Caco-2 (cell line): Measurements from ENCODE around the gene CFAP77. TPM values are rescaled to one million over a fixed set of nuclear protein-coding genes. Genes with fewer than 3 reads are reported as not detected.
A peak's percentile ranks its signal among the peaks of the same experiment; 100 is the strongest.

ENCODE experiments used
- BruUV-seq: library from RNA; stranded (reverse); fragments of 400-500 nt; replicated peaks from 2 replicates; lab custom pipeline; 2021; lab: Mats Ljungman, UMichigan
- CTCF ChIA-PET: fragments of 300-600 bp; sonication (Branson Sonifier 250); formaldehyde crosslinking; loops from one replicate; lab custom pipeline; 2022; ENCODE audit warnings: antibody characterized with exemption; lab: Charles Lee
- POLR2A ChIA-PET: fragments of 300-600 bp; sonication (Branson Sonifier 250); formaldehyde crosslinking; loops from one replicate; lab custom pipeline; 2022; ENCODE audit warnings: antibody characterized with exemption; lab: Charles Lee
- DNase-seq, 2 experiments: peaks; one replicate each; pipeline versions ENCODE4 v3.0.0 to v3.0.0-alpha.2; 2020 to 2022
- H3K27me3 ChIP-seq: replicated peaks from 2 replicates; pipeline ENCODE4 v1.6.0; 2011; ENCODE audit warnings: low read length; ENCODE audit not compliant: control insufficient read depth, insufficient read depth
- H3K36me3 ChIP-seq: 2 replicates; pipeline ENCODE4 v1.5.1; 2011; ENCODE audit warnings: low read length; ENCODE audit not compliant: control insufficient read depth, insufficient read depth
- H3K4me1 ChIP-seq: fragments of 250-450 bp; sonication (Bioruptor Pico); 2 replicates; pipeline ENCODE4 v1.5.1; 2020; ENCODE audit warnings: mild to moderate bottlenecking
- H3K4me3 ChIP-seq: 2 replicates; pipeline ENCODE4 v1.5.1; 2011; ENCODE audit warnings: low read depth, mild to moderate bottlenecking, control low read depth, low read length
- H3K9me3 ChIP-seq: fragments of 250-450 bp; sonication (Bioruptor Pico); 2 replicates; pipeline ENCODE4 v1.5.1; 2020; ENCODE audit warnings: mild to moderate bottlenecking, moderate library complexity
- H3K27ac Mint-ChIP-seq: one replicate; pipeline ENCODE4 v1.8.0; 2022; ENCODE audit warnings: mixed read lengths; ENCODE audit not compliant: unreplicated experiment
- H3K27me3 Mint-ChIP-seq: one replicate; pipeline ENCODE4 v1.8.0; 2022; ENCODE audit warnings: mixed read lengths; ENCODE audit not compliant: insufficient read depth, unreplicated experiment
- H3K36me3 Mint-ChIP-seq: one replicate; pipeline ENCODE4 v1.8.0; 2022; ENCODE audit warnings: mild to moderate bottlenecking, mixed read lengths; ENCODE audit not compliant: insufficient read depth, unreplicated experiment
- H3K4me1 Mint-ChIP-seq: one replicate; pipeline ENCODE4 v1.8.0; 2022; ENCODE audit warnings: low read depth, mixed read lengths; ENCODE audit not compliant: unreplicated experiment
- H3K4me3 Mint-ChIP-seq: one replicate; pipeline ENCODE4 v1.8.0; 2022; ENCODE audit warnings: mild to moderate bottlenecking, moderate library complexity, mixed read lengths; ENCODE audit not compliant: unreplicated experiment
- H3K9me3 Mint-ChIP-seq: one replicate; pipeline ENCODE4 v1.8.0; 2022; ENCODE audit warnings: mixed read lengths; ENCODE audit not compliant: unreplicated experiment
- intact Hi-C: fragments of 100-400 bp; cut with micrococcal nuclease; formaldehyde crosslinking; loops from one replicate; pipeline ENCODE4 v1.10.0; 2022; ENCODE audit not compliant: unreplicated experiment
- total RNA-seq: library from RNA; stranded (reverse); gene quantifications from 2 replicates; pipeline ENCODE4 v1.2.3, GENCODE V29; 2022
- TF ChIP-seq, protein P1 (sequence below), 2 experiments: fragments of 200-600 bp in 1 of 2; IDR thresholded peaks; 1 replicate in 1 of 2; 2 replicates in 1 of 2; pipeline versions ENCODE4 v1.5.1 to v1.8.0; 2011 to 2022; ENCODE audit warnings: antibody characterized with exemption in 1 of 2, control low read depth in 1 of 2, inconsistent platforms in 1 of 2, low read depth in 1 of 2, low read length in 1 of 2, mild to moderate bottlenecking in 1 of 2, moderate library complexity in 1 of 2; ENCODE audit not compliant: insufficient read depth in 1 of 2, severe bottlenecking in 1 of 2, unreplicated experiment in 1 of 2

CFAP77 gene
- total RNA-seq, 1 experiment from 2014 or later: not detected

DNA sequence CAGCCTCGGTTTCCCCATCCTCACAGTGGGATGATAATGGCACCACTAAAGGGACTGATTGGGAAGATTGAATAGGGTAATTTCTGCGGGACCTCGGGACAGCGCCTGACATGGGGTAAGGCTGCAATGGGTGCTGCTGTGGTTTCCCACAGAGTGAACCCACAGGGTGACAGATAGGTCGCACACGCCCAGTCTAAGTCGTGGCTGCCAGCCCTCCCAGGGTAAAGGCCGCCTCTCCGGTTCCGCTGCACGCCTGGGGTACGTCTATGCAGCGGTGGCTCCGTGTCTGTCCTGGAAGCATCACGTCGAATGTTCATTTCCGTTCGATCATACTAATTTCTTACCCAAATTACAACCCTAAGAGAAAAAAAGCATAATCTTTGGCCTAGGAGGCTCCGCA lies 631 bp downstream of the CFAP77 start:
- H3K27me3 Mint-ChIP-seq: peaks cover 21% of the 10 kb centered on the region
- CTCF ChIA-PET: interaction anchor here (0.6 to 0.7 kb wide), 6 partner anchors 12 to 162 kb away, joined by 3 to 4 read pairs (median 3); no protein-coding TSS in a partner anchor
- H3K4me3 ChIP-seq: peak overlapping the region; percentile 39
- POLR2A ChIA-PET: no interaction called here
- no peaks in the 10 kb centered on the region for H3K9me3 Mint-ChIP-seq
- H3K27me3 ChIP-seq: peaks cover 2% of the 10 kb centered on the region; the same call in 1 of the 2 replicates
- H3K9me3 ChIP-seq: no peaks in the 10 kb centered on the region
- H3K36me3 ChIP-seq: no peaks in the 10 kb centered on the region
- no peak for DNase-seq
- H3K4me1 Mint-ChIP-seq: peaks cover 11% of the 10 kb centered on the region
- peaks cover 13% of the 10 kb centered on the region for H3K4me1 ChIP-seq
- H3K27ac Mint-ChIP-seq: no peak overlapping the region
- no TSS peak for BruUV-seq
- H3K36me3 Mint-ChIP-seq: peaks cover 8% of the 10 kb centered on the region
- intact Hi-C loops: loop anchor here (1.0 to 2.0 kb wide), 4 partner anchors 48 to 240 kb away; no protein-coding TSS in a partner anchor
- TF ChIP-seq, protein P1, sequence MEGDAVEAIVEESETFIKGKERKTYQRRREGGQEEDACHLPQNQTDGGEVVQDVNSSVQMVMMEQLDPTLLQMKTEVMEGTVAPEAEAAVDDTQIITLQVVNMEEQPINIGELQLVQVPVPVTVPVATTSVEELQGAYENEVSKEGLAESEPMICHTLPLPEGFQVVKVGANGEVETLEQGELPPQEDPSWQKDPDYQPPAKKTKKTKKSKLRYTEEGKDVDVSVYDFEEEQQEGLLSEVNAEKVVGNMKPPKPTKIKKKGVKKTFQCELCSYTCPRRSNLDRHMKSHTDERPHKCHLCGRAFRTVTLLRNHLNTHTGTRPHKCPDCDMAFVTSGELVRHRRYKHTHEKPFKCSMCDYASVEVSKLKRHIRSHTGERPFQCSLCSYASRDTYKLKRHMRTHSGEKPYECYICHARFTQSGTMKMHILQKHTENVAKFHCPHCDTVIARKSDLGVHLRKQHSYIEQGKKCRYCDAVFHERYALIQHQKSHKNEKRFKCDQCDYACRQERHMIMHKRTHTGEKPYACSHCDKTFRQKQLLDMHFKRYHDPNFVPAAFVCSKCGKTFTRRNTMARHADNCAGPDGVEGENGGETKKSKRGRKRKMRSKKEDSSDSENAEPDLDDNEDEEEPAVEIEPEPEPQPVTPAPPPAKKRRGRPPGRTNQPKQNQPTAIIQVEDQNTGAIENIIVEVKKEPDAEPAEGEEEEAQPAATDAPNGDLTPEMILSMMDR (IDR thresholded peaks at IDR 0.05; ENCODE audit: insufficient read depth in 1 of 2, low read depth in 1 of 2, low read length in 1 of 2, severe bottlenecking in 1 of 2, unreplicated experiment in 1 of 2): no peak
- H3K4me3 Mint-ChIP-seq: peak overlapping the region; percentile 61

DNA sequence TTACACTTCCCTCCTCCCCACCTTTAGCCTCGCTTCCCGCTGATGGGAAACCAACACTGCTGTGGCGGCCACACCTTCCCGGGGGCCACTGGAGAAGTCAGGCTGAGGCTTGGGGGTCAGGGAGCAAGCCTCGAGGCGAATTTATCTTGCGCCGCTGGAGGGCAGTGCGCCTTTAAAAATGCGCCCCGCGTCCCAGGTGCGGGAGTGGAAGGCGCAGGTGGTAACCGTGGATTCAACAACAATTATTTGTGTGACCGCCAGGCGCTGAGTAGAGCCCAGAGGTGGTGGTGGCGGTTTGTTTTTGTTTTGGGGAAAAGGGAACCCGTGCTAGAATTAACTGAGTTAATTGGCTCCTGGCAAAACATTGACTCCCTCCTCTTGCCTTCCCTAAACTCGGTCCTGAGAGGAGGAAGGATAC lies 1.1 kb downstream of the CFAP77 start:
- H3K27me3 Mint-ChIP-seq: peaks cover 22% of the 10 kb centered on the region
- peak overlapping the region; percentile 61 for H3K4me3 Mint-ChIP-seq
- H3K9me3 ChIP-seq: no peaks in the 10 kb centered on the region
- ChIA-PET CTCF (interaction anchor here (0.6 kb wide), 1 partner anchor 161 kb away, joined by 3 read pairs; no protein-coding TSS in a partner anchor), POLR2A (no interaction called here)
- no peak overlapping the region for H3K4me3 ChIP-seq
- no peak overlapping the region for H3K27ac Mint-ChIP-seq
- no peaks in the 10 kb centered on the region for H3K9me3 Mint-ChIP-seq
- no peaks in the 10 kb centered on the region for H3K36me3 ChIP-seq
- intact Hi-C loops: loop anchor here (1.0 to 2.0 kb wide), 4 partner anchors 48 to 240 kb away; no protein-coding TSS in a partner anchor
- H3K36me3 Mint-ChIP-seq: peaks cover 8% of the 10 kb centered on the region
- H3K4me1 ChIP-seq: peaks cover 13% of the 10 kb centered on the region
- H3K27me3 ChIP-seq: peaks cover 2% of the 10 kb centered on the region; the same call in 1 of the 2 replicates
- TF ChIP-seq, protein P1 (IDR thresholded peaks at IDR 0.05; ENCODE audit: insufficient read depth in 1 of 2, low read depth in 1 of 2, low read length in 1 of 2, severe bottlenecking in 1 of 2, unreplicated experiment in 1 of 2): peak; percentile 80 to 87
- peaks cover 7% of the 10 kb centered on the region for H3K4me1 Mint-ChIP-seq
- no TSS peak for BruUV-seq
- peak; percentile 81 to 84 for DNase-seq

DNA sequence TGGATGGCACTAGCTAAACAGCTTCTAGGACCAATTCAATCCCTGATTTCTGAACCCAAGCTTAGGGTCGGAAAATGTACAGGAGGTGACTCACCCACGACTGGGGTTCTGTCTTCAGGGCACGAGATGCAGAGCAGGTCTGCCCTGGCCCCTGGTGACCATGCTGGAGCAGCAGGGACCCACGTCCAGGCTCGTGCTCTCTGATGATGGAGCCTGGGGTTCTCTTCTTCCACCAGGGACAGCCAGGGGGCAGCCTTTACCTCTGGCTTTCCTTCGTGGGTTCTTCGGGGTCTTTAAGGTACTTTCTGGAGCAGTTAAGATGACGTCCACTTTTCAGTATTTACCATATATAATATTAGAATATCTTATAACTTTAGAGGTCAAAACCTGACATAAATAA lies 2.1 kb downstream of the CFAP77 start:
- H3K36me3 Mint-ChIP-seq: peaks cover under 1% of the 10 kb centered on the region

More for the DNA sequence above, 2.1 kb downstream of the CFAP77 start:
- Mint-ChIP-seq H3K27ac (no peak overlapping the region), H3K27me3 (peaks cover 22% of the 10 kb centered on the region), H3K4me3 (no peak overlapping the region), H3K9me3 (no peaks in the 10 kb centered on the region), H3K4me1 (peaks cover 2% of the 10 kb centered on the region)
- Histone ChIP-seq H3K27me3 (peaks cover 2% of the 10 kb centered on the region; the same call in 1 of the 2 replicates), H3K4me3 (no peak overlapping the region), H3K9me3 (no peaks in the 10 kb centered on the region), H3K36me3 (no peaks in the 10 kb centered on the region), H3K4me1 (peaks cover 13% of the 10 kb centered on the region)
- intact Hi-C loops: no loop called here
- CTCF ChIA-PET: interaction anchor here (1.5 kb wide), 1 partner anchor 163 kb away, joined by 5 read pairs; no protein-coding TSS in a partner anchor
- TF ChIP-seq, protein P1 (IDR thresholded peaks at IDR 0.05; ENCODE audit: insufficient read depth in 1 of 2, low read depth in 1 of 2, low read length in 1 of 2, severe bottlenecking in 1 of 2, unreplicated experiment in 1 of 2): peak; percentile 47 to 55
- POLR2A ChIA-PET: no interaction called here
- BruUV-seq: no TSS peak
- peak; percentile 18 to 39 for DNase-seq
